ENCODE measurements around the gene EPN1.
A peak's percentile ranks its signal among the peaks of the same experiment; 100 is the strongest.

EPN1 gene

GRCh38 chr19:55646889-55647731, 27.9 kb upstream of the EPN1 start:
- DNase-seq = peak; percentile 42

DNA sequence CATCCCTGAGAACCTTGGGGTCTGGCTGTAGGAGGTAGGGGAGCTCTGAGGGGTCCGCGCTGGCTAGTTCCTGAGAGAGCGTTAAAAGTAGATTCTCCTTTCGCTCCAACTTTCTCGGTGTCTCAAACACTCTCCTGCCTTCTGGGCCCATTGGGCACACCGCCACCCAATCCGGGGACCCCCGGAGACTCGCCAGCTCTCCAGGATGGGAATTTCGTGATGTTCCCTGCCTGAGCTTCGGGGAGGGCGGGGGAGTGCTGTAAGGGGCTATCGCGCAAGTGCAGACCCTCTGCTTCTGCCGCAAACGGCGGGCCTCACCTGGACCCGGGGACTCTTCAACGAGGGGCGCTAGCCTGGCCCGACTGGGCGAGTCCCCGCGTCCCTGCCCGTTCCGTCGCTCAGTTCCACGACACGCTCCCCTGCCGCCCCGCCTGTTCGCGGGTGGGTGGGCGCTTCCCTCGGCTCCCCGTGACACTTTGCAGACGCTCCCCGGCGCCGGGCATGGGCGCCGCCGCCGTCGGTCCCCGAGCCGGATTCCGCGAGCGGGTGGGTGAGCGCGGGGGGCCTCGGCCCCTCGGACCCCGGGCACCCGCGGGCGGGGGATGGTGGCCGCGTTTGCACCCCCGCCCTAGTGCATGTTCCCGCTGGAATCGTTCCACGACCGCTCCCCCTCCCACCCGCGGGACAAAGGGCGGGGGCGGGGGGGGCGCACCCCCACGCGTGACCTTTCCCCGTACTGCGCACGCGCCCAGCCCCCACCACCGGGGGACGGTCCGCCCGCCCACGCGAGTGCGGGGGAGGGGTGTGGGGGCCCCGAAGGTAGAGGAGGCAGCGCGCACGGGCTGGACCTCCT, 27.1 kb upstream of the EPN1 start, which contains the start of gene CCDC106:
CCDC106 (plus strand) TSS at position 481 of the 853 bp plus-strand sequence. CDS start 835 bp downstream, outside the sequence.
- DNase-seq = peak; percentile 89

DNA sequence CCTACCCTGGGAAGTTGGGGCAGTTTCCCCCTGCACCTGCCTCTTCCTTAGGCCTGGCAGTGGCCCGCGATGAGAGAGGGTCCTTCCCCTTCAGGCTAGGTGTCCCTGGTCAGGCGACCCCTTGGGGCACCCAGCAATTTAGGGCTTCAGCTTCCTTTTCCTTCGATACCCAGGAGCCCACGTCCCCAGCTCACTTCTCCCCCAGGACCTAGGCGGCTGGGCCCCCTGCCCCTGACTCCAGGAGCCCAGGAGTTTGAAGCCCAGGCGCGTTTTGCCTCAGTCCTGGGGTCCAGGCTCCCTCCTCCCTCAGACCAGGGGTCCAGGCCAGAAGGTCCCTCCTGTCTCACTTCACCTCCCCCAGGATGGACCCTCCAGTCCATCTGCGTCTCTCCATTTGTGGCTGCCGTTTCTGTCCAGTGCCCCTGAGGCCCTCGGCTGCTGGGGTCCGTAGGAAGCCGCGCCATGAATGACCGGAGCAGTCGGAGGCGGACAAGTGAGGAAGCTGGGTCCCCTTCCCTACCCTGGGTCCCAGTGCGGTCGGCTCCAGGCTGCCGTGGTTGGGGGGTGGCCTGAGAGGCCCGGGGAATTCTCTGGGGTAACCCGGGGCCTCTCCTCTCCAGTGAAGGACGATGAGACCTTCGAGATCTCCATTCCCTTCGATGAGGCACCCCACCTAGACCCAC, 26.3 kb upstream of the EPN1 start:
- no peak for DNase-seq

DNA sequence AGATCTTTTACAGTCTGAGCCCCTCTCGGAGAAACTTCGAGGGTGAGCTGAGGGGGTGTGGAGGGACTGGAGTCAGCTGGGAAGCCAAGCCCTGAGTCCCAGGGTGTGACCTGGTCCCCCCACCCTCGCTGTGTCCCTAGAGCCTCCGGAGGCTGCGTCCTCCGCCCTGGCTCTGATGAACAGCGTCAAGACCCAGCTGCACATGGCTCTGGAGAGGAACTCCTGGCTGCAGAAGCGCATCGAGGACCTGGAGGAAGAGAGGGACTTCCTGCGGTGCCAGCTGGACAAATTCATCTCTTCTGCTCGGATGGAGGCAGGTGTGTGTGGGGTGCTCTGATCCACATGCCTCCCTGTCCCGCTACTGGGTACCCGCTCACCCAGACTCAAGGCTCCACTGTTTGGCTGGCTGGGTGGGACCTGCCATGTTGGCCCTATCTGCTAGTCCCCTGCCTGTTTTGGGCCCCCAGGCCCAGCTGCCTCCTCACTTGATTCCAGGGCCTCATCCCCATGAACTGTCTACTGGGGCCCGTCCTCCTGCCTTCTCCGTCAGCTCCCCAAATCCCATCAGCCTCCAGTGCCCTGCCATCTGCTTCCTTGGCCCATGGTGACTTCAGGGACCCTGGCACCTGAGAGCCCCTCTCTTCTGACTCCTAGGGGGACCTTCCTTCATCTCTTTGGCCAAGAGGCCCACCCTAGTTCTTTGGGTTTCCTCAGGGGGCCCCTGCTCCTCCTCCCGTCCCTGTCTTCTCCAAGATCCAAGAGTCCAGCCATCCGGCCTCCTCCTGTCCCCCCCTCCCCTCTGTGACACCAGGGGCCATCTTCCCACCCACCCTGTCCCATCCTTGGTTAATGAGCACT, 25.5 kb upstream of the EPN1 start:
- DNase-seq = no peak

- no peak for DNase-seq
Measured at GRCh38 chr19:55650126-55650557, 24.9 kb upstream of the EPN1 start.

DNA sequence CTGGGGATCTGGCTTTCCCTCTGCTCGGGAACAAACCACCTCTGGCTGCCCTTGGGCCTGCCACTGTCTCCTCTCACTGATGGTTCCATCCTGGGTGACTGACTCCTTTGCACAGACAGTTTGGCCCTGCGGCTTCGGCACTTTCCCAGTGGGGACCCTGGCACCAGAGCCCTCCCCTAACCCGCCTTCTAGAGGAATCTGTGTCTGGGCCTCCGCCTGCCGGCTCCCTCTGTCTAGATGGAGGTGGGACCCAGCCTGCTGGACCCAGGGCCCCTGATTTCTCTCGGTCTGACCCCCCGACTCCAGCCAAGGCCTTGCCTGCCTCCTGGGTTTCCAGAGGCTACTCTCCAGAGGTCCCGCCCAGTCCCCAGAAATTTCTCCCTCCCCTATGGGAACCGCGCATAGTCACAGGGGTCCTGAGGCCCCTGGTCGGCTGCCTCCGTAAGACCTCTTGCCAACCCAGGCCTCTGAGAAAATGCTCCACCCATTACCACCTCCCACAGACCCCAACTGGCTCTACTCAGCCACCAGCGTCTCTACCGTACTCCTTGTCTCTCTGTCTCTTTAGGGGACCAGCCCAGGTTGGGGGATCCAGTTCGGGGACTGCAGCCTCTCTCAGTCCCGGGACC, 24.3 kb upstream of the EPN1 start:
- no peak for DNase-seq

- no peak for DNase-seq
Measured at GRCh38 chr19:55651236-55651635, 23.8 kb upstream of the EPN1 start.

DNA sequence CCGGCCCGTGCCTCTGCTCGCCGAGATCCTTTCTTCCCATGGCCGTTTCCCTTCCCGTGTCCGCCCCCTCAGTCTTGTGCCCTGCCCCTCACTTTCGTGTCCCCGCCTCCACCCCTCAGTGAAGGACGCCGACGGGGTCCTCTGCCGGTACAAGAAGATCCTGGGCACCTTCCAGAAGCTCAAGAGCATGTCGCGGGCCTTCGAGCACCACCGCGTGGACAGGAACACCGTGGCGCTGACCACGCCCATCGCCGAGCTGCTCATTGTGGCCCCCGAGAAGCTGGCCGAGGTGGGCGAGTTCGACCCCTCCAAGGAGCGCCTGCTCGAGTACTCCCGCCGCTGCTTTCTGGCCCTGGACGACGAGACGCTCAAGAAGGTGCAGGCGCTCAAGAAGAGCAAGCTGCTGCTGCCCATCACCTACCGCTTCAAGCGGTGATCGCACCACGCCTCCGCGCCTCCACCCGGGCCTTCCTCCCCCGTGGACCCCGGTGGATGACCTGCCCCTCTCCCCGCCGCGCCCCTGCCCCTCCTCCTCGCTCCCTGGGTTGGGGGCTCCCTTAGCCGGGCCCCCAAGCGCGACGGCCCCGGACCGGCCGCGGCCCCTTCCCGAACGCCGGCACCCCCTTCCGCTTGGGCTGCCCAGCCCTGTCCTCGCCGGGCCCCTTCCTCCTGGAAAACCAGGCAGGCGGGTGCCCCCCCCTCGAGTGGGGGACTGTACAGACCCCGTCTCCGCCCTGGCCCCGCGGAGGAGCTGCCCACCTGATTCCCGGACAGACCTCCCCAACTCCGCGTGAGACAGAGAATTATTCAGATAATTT, 22.5 kb upstream of the EPN1 start:
- no peak for DNase-seq

DNA sequence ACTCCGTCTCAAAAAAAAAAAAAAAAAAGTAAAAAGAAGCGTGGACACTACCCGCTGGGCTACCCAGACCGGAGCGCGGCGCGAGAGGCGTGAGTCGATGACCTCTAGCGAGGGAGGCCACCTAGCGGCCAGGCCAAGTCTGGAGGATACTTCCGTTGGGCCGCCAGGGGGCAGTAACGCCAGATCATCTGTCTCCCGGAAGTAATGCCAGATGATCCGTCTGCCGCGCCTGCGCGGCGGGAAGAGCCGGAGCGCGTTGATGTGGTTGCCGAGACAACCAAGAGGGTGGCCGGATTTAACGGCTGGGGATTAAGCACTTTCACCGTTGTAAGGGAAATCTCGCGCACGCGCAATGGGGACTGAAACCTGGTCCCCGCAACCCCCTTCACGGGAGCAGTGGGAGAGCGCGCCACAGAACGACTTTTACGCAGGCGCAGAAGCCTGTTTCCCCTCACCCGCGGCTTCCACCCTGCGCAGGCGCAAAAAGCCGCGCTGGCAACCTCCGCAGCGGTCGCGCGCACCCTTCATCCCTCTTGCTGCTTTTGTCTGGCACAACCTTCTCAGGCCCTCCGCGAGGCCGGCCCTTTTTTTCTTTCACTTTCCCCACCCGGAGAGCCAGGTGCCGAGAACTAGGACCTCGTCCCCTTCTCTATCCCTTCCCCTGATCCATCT, 21.2 kb upstream of the EPN1 start:
- DNase-seq = peak; percentile 99

GRCh38 chr19:55654323-55654867, 20.6 kb upstream of the EPN1 start:
- peak; percentile 100 for DNase-seq

DNA sequence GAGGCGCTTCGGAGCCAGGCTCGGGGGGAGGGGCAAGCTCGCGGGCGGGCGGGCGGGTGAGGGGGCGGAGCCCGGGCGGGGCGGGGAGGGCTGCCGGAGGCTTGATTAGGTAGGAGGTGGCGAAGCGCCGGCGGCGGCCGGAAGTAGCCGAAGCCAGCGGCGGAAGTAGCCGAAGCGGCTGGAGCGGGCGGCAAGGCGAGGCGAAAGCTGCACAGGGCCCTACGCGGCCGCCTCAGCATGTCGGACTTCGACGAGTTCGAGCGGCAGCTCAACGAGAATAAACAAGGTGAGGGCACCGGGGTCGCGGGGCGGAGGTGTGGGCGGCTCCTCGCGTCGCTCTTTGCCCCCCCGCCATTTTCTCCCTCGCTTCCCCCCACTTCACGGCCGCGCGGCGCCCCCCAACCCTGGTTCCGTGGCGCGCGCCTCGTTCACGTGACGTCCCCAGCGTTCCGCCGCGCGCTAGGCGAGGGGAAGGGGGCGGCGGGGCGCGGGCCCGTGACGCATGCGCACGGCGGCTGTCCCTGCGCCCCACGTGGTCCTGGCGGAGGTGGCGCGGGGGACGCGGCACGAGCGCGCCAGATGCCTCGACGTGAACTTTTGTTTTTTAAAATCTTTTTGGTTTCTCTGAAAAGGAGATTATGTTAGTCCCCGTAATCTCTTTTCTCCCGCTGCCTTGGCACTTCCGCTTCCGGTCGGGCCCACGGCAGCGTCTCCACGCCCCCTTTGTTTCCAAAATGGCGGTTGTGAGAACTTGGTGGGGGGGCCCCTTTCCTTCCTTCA, 20.0 kb upstream of the EPN1 start, which contains the start of gene U2AF2:
U2AF2 (plus strand) TSS at position 168 of the 780 bp plus-strand sequence; CDS start at position 238, 70 bp downstream.
- peak; percentile 99 for DNase-seq

DNA sequence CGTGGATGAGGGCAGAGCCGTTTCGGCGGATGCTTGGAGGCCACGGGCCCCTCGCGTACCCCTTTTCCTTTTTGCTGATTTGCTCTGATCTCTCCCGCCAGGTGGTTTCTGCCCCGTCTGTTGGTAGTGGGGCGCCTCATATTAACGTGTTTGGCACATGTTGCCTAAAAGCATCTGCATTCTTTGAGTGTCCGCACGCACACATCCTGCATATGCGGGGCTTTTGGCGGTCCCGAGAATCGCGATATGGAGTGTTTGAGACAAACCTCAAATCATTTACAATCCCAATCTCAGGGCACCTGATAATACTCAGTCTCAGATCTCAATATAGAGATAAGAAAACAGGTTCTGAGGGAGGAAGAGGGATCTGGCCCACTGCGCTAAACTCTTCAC, 19.4 kb upstream of the EPN1 start:
- no peak for DNase-seq

- no peak for DNase-seq
Measured at GRCh38 chr19:55656552-55656951, 18.5 kb upstream of the EPN1 start.

GRCh38 chr19:55656988-55657747, 17.9 kb upstream of the EPN1 start:
- DNase-seq = no peak

DNA sequence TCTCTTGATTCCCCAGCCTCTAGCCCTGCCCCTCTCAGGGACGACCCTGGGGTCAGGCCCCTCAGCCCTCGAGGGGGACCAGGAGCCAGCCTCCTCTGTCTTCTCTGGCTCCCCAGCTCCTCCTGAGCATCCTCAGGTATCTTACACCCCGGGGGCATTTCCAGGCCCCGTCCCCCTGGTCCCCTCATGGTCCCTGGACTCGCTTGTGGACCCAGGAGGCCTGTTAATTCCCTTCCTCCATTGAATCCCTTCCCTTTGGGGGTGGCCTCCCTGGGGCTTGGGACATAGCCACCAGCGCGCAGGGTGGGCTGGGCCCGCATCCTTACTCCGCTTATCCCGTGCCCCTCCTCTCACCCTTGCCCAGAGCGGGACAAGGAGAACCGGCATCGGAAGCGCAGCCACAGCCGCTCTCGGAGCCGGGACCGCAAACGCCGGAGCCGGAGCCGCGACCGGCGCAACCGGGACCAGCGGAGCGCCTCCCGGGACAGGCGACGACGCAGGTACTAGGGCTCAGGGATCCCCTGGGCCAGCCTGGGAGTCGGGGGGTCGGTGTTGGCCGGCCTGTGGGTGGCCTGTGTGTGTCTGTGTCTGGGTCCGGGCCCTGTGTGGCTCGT, 16.1 kb upstream of the EPN1 start:
- DNase-seq = no peak

GRCh38 chr19:55659822-55660221, 15.2 kb upstream of the EPN1 start:
- DNase-seq = no peak

- DNase-seq = no peak
Measured at GRCh38 chr19:55660404-55660803, 14.6 kb upstream of the EPN1 start.

DNA sequence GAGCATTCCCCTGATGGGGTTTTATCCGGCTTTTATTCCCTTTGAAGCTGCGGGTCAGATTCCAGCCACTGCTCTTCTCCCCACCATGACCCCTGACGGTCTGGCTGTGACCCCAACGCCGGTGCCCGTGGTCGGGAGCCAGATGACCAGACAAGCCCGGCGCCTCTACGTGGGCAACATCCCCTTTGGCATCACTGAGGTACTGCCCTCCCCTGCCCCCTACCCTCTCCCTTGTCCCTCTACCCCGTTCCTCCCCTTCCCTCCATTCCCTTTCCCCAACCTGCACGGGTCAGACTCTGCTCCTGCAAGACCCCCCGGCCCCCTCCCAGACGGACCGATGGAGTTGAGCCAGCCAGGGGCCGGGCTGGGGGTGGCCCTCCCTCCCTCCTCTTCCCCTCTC, 14.0 kb upstream of the EPN1 start:
- no peak for DNase-seq
